T47D (cell line): ENCODE data around the gene SLC38A10.
A peak's percentile ranks its signal among the peaks of the same experiment; 100 is the strongest.

ENCODE experiments used
- DNase-seq, 2 experiments: peaks; one replicate each; pipeline versions ENCODE4 v3.0.0 to v3.0.0-alpha.2; 2011 to 2012; ENCODE audit warnings: low read depth in 1 of 2, low spot score in 1 of 2
- JUND ChIP-seq: IDR thresholded peaks from 2 replicates; pipeline ENCODE4 v1.6.1; 2012; ENCODE audit warnings: low read depth
- in situ Hi-C: cut with HindIII; loops from 2 replicates; pipeline ENCODE4 v1.10.0; 2016; ENCODE audit warnings: low sequenced_read_pairs, low pct_unique_long_range_greater_than_20kb

SLC38A10 gene

DNA sequence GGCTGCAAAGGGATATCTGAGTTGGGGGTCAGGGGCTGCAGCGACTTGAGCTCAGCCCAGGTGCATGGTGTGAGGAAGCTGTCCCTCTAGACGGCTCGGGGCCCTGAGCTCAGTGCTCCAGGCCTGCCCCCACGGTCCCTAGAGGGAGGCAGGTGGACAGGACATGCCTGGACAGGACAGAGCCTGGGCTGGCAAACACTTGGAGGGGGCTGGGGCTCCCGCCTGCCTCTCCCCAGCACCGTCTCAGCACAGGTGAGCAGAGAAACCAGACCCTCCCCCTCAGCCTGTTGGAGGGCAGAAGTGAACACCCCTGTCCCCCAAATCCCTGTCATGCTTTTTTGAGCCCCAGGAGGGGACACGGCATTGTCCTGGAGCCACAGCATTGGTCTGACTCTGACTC lies 11.4 kb upstream of the SLC38A10 start:
- in situ Hi-C loops: no loop called here
- no peak for TF ChIP-seq JUND
- DNase-seq: no peak

- no peak for TF ChIP-seq JUND
- no peak for DNase-seq
- in situ Hi-C loops: no loop called here
Measured at GRCh38 chr17:81305051-81305630, 10.0 kb upstream of the SLC38A10 start.

DNA sequence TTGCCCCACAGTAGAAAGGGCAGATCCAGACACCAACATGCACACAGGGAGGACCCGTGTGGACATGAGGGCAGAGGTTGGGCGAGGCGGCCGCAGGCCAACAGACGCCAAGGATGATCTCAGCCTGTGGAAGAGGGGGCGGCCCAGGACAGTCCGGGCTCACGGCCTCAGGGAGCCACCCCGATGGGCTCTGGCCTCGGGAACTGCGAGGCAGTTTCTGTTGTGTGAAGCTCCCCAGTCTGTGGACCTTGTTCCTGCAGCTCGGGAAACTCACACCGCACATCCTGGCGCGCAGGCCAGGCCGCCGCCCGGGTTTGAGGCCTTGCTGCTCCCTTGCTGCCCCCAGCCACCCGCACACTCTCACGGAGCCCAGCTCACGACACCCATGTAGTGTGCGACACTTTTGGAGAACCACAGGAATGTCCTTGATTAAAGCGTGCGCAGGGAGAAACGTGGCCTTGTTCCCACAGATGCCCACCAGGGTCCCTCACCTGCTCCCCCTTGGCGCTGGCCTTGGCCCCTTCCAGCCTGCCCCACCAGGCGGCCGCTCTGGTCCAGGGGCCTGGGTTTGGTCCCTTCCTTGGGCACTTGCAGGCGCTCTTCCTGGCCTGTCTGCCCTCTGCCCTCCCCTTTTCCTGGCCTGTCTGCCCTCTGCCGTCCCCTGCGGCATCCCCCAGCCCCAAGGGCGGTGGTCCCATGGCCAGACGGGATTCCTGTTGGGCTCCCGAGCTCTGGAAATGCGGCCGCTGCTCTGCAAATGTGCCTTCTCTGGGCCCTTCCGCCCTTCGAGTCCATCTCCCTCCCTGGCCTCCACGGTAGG lies 9.3 kb upstream of the SLC38A10 start:
- DNase-seq: no peak
- in situ Hi-C loops: no loop called here
- TF ChIP-seq JUND: no peak

DNA sequence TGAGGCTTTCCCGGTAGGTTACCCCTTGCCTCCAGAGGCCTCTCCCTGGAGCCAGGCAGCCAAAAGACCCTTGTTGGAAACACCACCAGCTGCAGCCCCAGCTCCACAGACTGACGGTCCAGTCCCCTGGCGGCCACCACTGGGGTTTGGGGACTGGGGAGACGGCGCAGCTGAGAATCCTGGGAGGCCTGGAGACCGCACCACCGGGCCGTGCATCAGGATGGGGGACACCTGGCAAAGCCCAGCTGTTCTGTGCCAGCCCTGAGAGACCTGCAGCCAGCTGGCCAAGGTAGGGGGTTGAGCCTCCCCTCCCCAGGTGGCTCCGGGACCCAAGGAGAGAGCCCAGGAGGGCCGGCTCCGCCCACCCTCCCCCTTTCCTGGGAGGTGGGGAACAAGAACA lies 8.3 kb upstream of the SLC38A10 start:
- in situ Hi-C loops: no loop called here
- DNase-seq: no peak
- no peak for TF ChIP-seq JUND

- no peak for DNase-seq
- in situ Hi-C loops: no loop called here
- no peak for TF ChIP-seq JUND
Measured at GRCh38 chr17:81302861-81303333, 7.8 kb upstream of the SLC38A10 start.

DNA sequence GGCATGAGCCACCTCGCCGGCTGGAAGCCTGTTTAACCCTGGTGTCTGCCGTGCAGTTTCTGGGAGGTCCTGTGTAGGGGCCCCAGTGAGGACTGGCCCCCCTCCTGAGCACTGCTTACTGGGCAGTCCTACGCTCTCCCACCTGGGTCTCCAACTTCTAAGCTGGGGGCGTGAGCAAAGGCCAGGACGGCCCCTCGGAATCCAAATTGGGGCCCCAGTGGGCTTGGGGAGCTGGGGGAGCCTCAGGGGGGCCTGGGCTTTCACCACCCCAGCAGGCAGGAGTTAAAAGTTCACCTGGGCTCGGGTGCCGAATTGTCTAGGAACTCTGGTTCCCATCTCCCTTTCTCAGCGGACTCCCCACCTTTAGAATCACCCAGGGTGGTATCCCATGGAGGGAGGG lies 7.2 kb upstream of the SLC38A10 start:
- DNase-seq: no peak
- no peak for TF ChIP-seq JUND
- in situ Hi-C loops: no loop called here

GRCh38 chr17:81301195-81302144 lies 6.4 kb upstream of the SLC38A10 start:
- in situ Hi-C loops: no loop called here
- TF ChIP-seq JUND: no peak

GRCh38 chr17:81300586-81301155 lies 5.6 kb upstream of the SLC38A10 start:
- TF ChIP-seq JUND: no peak
- in situ Hi-C loops: no loop called here
- no peak for DNase-seq

More at GRCh38 chr17:81301195-81302144, 6.4 kb upstream of the SLC38A10 start:
- DNase-seq: no peak

DNA sequence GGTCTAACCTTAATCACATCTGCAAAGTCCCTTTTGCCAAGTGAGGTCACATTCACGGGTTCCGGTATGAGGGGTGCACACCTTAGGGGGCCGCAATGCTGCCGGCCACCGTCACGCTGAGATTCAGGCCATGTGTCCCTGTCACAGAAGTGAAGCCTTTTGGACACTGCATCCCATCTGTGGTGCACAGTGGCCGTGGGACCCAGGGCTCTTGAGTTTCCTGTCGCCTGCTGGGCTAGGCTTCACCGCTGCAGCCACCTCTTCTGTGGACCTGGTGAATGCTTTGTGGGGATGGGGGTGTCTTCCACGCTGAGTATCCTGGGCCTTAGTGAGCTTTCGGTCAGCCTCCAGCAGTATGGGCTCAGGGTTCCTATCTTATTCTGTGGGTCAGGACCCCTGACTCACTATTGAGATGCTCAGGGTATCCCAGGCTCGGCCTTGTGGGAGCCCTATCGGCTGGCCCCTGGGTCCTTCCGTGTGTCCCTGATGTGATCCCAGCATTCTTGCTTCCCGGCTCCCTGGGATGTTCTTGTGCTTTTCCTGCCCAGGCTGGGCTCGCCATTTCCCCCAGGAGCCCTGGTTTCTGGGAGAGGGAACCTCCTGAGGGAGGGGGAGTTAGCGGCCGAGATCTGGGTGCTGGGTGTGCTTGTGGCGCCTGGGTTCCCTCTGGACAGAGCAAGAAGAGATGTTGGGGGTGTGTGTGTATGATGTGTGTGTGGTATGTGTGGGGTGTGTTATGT lies 4.9 kb upstream of the SLC38A10 start:
- no peak for TF ChIP-seq JUND
- DNase-seq: no peak
- in situ Hi-C loops: no loop called here

DNA sequence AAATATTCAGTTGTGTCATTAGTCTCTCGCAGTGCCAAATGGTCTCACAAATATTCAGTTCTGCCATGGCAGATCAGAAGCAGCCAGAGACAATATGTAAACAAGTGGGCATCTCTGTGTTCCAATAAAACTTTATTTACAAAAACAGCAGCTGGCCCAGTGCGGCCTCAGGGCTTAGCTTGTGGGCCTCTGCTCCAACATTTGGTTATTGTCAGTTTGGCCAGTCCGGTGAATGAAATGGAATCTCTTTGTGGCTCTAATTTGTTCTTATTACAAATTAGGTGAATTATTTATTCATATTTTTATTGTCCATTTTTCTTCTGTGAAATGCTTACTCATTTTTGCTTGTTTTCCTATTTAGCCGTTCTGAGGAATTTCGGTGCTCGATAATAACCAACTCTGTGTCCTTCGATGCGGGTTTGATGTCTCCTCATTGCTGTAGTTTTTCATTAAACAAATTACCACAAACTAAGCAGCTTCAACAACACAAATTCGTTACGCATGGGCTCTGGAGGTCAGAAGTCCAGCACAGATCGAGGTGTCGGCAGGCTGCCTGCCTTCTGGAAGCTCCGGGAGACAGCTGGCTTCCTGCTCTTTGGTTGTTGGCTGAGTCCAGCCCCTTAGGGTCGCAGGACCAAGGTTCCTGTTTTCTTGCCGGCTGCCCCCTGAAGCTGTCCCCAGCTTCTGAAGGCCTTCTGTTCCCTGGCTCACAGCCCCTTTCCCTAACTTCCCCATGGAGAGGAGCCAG lies 4.1 kb upstream of the SLC38A10 start:
- no peak for DNase-seq
- TF ChIP-seq JUND: no peak
- in situ Hi-C loops: no loop called here

DNA sequence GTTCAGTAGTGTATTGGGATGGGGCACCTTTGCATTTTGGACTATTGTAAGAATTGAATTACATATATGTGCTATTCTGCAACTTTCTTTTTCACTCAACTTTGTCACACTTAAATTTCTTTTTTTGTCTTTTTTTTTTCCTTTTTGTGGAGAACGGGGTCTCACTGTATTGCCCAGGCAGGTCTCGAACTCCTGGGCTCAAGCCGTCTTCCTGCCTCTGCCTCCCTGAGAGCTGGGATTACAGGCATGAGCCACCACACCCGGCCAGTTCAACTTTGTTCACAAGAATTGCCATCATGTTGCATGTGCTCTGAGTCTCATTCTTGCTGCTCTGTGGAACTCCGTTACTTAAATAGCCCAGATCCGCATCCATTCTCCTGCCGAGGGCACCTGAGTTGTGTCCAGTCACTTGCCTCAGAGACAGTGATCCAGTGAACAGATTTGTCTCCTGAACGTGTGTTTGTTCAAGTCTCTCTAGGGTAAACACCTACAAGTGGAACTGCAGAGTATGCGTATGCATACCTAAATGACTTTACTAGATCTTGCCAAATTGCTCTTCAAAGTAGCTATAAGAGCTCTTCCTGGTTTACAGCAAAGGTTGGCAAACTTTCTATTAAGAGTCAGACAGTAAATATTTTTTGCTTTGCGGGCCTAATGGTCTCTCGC lies 3.4 kb upstream of the SLC38A10 start:
- in situ Hi-C loops: no loop called here
- DNase-seq: peak; percentile 66 to 75
- TF ChIP-seq JUND: no peak
